GM18505 (cell line): ENCODE measurements around the gene CMC2.

Source experiments
- ATAC-seq: cut with Tn5 transposase; IDR thresholded peaks from one replicate; pipeline ENCODE4 v1.9.1; 2021; ENCODE audit not compliant: unreplicated experiment
- POLR2A ChIP-seq: IDR thresholded peaks from 4 replicates; pipeline ENCODE4 v1.6.1; 2011; ENCODE audit warnings: borderline replicate concordance; ENCODE audit not compliant: insufficient read depth, insufficient read length; ENCODE audit errors: extremely low read depth

The CMC2 gene

DNA sequence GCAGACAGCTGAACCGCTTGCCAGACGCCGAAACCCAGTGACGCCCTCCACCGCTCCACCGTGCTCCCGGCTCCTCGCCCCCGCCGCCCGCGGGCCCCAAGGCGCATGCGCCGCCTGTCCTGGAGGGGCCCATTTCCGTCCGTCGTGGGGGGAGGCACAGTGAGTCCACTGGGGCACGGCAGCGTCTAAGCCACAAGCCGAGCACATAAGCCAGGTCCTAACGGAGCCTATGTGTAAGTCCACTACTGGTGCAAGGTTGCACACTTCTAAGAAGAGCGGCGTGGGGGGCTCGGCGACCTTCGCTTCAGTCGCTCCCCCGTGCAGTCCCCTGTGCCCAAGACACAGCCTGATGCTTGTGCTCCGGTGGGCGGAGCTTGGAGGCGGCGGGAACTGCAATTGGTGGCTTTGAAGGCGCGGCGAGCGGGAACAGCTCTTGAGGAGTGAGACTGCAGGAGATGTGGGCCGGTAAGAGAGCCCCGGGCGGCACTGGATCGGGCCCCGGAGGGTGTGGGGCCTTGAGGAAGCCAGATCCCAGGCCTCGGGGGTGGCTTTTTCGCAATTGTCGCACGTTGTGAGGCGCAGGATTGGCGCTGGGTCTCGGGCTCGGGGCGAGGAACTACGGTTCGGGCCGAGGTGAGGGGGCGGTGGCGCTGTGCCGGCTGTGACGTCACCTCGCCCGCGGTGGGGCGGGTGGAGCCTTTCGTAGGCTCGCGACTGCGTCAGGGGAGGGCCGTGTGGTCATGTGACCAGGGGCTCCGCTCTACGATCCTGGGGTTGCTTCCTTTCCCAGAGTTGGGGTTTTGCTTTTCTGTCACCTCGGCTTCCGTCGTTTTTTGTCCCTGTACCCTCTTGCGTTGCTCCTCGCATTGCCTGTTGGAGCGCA, at the start of gene CMC2, which contains the start of gene CENPN:
Gene CMC2, minus strand, starts transcription at position 73 of the 883 bp plus-strand sequence. CDS start 9,491 bp downstream, outside the sequence.
Gene CENPN, plus strand, starts transcription at position 402 of the 883 bp plus-strand sequence. CDS start 4,726 bp downstream, outside the sequence.
- TF ChIP-seq POLR2A = peak; percentile 78
- ATAC-seq = peak; percentile 83

DNA sequence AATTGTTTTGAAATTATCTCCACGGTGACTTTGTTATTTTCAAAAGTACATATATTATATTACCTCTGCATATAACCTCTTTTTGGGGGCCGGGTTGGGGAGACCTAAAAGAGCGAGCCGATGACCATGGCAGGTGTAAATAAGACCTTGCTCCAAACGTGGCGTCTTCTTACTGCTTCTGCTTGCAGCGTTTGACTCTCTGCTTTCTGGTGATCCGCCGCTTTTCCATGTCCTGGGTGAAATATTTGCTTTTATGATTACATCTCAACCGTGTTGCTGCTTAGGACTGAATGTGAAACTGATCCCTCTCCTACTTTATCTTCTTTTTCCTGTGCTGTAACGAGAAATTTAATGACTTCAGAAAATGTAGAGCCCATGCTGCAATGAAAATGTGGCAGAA, 47.1 kb upstream of the CMC2 start:
- no peak for ATAC-seq
- TF ChIP-seq POLR2A = no peak

DNA sequence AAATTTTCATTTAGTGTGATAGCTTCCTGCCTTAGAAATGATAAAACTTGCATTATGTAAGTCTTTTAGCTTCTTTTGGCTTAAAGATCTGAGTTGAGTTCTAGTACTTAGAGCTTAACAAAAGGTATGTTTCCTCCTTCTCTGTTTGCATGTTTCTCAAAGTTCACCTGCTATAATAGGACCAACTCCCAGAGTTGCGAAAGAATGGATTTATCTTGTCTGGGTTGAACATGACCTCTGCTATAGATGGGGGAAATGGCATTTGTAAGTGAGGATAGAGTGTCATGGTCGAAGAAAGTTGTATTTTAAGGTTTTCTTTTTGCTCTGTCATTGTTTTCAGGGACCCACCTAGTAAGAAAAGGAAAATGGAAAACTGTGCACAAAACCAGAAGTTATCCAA, 36.1 kb upstream of the CMC2 start:
- no peak for TF ChIP-seq POLR2A
- no peak for ATAC-seq

DNA sequence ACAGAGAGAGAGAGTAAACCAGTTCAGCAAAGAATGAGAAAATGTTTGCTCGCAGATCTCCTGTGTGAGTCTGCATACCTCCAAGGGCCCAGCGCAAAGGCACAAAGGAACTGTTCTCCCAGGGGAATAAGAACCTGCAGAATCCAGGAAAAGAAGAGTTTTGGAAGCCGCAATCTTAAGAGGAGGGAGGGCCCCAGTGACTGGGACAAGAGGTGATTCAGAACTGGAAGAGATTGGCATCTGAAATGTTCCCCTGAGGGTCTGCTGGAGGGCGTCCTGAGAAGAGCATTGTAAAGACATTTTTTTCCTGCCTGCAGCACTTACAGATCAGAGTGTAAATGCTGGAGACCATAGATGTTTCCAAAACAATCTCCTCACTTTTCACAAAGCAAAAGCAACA, 35.0 kb upstream of the CMC2 start:
- no peak for ATAC-seq
- no peak for TF ChIP-seq POLR2A

DNA sequence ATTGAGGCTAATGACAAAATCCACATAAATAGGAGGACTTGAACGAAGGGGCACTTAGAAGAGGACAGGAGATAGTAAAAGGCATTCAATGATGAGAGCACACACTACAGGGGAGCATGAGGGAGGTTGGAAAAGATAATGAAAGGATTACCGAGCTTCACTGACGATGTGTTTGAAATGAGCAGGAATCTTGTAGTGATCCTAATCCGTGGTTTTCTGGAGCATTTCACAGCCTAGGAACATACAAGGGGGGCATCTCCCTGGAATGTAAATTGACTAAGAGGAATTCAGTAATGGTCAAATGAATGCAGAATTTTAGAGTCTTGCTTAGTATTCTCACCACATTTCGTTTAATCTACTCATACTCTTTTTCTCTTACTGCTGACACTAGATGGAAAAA, 34.2 kb upstream of the CMC2 start:
- no peak for ATAC-seq
- no peak for TF ChIP-seq POLR2A

DNA sequence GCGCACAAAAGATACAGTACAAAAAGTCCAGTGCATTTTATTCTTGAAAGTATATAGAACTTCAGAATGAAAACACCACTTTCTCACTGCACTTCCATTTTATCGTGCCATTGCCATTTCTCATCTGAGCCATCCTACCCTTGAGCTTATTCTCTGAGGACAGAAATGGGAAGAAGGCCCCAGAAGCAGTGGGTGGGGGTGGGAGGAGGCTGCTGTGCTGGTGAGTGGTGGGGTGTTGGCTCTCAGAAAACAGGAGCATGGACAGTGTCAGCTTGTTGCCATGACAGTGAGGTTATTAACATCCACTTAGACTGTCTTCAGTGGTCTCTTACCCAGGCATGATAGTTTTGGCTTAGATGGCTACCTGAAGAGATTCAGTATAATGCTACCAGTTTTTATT, 33.4 kb upstream of the CMC2 start:
- TF ChIP-seq POLR2A = no peak

DNA sequence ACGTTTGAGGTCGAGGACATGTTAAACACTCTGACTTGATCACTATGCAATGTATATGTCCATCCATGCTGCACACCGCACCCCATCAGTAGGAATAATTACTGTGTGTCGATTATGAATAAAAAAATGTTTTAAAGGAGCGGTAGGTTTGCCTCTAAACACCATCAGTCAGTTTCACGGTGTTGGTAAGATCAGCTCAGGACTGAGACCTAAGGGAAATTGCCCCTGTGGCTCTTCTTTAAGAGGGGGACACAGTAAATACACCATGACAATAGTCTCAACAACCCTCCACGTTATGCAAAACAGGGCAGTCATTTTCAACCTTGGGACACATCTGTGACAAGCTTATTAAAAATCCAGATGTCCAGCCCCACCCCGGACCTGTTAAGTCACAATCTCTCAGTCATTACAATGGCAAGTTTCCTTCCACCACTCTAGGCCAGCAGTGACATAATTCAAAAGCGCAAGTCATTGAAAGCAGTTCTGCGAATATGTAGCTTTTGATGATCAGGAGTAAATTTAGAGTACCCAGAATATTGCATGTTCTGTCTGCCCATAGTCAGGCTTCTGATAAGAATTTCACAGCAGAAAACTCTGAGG, 30.2 kb upstream of the CMC2 start:
- no peak for ATAC-seq
- no peak for TF ChIP-seq POLR2A

More for the DNA sequence above, 33.4 kb upstream of the CMC2 start:
- no peak for ATAC-seq

DNA sequence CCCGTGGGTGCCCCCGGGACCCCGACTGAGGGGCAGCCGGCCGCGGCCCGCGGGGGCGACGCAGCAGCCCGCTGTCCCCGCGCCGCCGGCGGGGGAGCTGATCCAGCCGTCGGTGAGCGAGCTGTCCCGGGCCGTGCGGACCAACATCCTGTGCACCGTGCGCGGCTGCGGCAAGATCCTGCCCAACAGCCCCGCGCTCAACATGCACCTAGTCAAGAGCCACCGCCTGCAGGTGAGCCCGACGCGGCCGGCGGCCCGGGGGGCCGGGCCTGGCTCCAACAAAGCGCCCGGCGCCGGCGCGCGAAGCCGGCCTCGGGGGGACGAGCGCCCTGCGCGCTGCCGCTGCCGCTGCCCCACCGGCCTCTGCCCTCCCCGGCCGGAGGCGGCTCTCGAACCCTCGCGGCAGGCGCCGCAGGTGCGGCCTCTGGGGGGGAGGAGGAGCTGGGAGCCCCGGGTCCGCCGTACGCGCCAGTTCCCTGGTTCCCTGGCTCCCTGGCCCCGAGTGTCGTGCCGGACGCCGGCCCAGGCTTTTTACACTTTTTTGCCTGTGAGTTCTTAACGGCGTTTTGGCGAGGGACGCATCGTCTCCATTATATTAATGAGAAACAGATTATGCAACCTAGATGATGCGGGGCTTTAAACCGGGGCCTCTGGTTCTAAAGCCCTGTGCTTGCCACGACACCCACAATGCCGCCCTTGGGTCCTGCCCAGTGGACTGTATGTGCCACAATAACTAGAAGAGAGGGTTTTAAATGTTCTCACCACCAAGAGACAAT, 29.5 kb upstream of the CMC2 start:
- peak; percentile 57 for ATAC-seq
- no peak for TF ChIP-seq POLR2A

DNA sequence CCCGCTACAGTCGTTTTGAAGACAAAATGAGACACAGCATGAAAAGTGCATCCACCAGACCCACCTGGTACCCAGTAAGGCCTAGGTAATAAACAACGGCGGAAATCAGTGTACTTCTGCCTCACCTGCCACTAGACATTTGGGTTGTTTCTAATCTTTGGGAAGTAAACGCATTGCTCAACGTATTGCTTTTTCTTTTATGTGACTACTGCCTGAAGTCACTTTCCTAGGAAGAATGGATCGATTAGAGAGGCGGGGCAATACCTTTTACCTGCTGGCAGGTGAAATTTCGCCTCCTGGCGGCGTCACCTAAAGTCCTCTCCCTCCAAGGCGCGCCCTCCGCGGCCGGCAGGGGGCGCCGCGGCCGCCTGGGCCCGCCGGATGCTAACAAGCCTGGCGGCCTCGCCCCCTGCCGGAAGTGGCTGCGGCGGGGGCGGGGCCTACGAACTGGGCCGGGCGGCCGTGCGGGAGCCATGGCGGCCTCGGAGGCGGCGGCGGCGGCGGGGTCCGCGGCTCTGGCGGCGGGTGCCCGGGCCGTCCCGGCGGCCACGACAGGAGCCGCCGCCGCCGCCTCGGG, 28.8 kb upstream of the CMC2 start, which contains the start of gene ATMIN:
Gene ATMIN, plus strand, starts transcription at position 445 of the 577 bp plus-strand sequence. Its CDS starts 29 bp downstream, at position 474.
- peak; percentile 95 for ATAC-seq
- TF ChIP-seq POLR2A = peak; percentile 70

DNA sequence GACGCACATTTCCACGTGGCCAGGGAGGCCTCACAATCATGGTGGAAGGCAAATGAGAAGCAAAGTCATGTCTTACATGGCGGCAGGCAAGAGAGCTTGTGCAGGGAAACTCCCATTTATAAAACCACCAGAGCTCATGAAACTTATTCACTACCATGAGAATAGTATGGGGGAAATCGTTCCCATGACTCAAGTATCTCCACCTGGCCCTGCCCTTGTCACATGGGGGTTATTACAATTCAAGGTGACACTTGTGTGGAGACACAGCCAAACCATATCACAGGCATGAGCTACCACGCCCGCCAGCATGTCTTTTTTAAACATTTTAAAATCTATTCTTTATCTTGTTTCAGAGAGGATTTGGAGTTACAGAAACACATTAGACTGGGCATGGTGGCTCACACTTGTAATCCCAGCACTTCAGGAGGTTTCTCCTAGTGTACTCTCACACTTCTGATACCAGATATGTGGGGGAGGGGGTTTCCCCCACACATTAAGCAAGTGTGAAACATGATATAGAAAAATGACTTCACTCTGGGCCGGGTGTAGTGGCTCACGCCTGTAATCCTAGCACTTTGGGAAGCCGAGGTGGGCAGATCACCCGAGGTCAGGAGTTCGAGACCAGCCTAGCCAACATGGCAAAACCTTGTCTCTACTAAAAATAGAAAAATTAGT, 23.4 kb upstream of the CMC2 start:
- no peak for ATAC-seq

DNA sequence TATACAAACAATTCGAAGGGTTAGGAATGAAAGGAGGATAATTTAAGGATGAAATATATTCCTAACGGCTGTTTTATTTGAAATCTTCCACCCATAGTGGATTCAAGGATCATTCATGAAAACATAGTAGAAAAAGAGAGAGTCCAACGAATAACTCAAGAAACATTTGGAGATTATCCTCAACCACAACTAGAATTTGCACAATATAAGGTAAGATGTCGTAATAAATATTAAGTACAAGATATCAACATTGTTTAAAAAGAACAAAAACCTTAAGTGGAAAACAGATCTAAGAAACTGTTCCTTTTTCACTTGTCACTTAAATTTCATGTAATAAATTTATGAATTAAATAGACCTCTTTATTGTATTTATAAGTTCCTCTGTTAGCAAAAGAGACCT, 19.7 kb upstream of the CMC2 start:
- no peak for ATAC-seq
- no peak for TF ChIP-seq POLR2A

More for the DNA sequence above, 23.4 kb upstream of the CMC2 start:
- no peak for TF ChIP-seq POLR2A

DNA sequence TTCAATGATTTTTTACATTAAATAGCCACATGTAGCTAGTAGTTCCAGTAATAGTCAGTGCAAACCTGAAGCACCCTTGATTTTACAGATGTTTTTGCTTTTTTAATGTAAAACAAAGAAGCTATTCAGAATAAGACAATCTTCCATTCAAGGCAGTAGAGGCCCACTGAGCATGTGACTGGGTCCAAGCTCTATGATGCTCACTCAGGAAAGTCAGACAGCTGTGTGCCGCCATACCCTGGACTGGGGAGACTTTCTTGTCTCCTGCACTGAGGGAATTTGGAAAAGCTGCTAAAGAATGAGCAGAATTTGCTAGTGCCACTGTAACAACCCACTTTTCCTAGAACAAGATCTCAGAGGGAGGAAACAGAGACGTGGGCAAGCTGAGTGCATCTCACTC, 11.8 kb upstream of the CMC2 start:
- no peak for TF ChIP-seq POLR2A
- no peak for ATAC-seq
